SKM-1 (cell line): Measurements from ENCODE around the gene CITED4.

ENCODE experiments used
- DNase-seq: peaks from one replicate; lab custom pipeline; 2025; ENCODE audit not compliant: unreplicated experiment; lab: John Stamatoyannopoulos, UW

Gene CITED4

DNA sequence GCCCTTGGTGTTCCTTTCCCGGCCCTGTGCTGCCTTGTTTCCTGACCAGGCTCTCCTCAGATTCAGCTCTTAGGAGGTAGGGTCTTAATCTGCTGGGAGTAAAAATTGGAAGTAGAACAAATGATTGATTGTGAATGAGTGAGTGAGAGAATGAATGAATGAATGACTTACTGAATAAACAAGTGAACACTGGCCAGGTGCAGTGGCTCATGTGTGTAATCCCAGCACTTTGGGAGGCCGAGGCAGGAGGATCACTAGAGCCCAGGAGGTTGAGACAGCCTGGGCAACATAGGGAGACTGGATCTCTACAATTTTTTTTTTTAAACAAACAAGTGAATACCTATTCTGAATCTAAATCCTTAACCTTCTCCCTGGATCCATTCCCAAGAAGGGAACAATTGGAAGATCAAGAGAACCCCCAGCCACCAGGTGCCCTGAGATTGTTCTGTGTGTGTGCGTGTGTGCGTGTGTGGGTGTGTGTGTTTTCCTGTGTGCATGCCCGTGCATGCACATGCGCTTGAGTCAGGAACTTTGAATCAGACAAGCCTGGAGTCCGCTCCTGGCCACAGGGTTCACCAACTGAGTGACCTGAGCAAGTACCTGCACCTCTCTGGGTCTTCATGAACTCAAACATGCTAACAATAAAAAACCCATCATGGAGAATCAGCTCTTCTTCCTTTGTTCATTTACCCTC is 24.3 kb upstream of the CITED4 start:
- DNase-seq: no peak

DNA sequence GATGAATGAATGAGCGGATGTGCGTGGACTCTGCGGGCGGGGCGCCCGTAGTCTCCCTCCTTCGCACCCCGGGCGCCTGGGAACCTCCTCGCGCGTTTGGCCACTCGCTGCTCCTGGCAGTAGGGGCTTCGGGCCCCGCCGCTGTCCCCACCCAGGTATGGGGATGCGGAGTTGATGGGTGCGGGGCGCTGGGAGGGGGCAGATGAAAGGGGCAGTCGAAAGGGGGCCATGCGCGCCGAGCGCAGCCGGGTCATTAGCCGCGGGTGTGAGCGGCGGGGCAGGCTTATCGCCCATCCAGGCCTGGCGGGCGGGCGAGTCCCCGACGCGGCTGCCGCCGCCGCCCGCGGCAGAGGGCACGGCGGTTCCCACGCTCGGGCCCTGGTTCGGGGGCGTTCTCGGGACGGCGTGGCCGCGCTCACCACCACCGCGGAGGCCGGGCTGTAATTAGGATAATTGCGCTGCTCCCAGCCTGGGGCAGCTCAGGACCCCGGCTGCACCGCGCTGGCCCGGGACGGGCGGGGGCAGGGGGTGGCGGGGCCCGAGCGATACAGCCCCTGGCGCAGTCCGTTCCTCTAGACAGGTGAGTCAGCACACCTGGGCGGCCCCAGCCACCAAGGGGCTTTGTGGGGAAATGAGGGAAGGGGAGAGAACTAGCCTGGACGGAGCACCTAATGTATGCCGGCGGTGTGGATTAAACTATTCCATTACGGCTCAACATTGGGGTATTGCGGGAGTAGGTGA is 22.1 kb upstream of the CITED4 start:
- DNase-seq: no peak

DNA sequence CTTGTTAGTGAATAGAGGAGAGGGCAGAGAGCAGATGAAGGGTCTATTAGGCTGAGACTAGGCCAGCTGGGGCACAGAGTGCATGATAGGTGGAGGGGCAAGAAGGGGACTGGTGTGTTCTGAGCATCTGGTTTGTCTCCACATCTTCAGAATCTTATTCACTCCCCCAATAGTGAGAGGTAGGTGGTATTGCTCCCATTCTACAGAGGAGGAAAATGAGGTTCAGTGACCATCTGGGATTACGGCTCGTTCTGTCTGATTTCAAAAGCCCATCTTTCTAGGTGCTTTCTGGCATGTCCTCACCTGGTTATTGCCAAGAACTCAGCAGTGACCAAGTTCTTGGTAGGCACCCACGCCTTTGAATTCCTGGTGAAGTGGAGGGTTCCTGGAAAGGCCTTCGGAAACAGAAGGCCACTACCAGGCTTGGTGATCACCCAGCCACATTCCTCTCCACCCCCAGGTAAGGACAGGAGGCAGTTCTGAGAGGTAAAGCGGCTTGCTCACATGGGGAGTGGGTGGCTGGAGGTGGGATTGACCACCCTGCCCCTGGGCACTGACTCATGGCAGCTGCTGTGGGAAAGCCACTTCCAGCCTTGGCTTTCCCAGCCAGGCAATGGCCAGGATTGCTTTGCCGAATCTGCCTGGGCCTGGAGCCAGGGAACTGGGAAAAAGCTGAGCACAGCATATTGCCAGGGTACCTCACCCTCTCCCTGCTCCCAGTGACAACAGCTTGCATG is 18.8 kb upstream of the CITED4 start:
- no peak for DNase-seq

DNA sequence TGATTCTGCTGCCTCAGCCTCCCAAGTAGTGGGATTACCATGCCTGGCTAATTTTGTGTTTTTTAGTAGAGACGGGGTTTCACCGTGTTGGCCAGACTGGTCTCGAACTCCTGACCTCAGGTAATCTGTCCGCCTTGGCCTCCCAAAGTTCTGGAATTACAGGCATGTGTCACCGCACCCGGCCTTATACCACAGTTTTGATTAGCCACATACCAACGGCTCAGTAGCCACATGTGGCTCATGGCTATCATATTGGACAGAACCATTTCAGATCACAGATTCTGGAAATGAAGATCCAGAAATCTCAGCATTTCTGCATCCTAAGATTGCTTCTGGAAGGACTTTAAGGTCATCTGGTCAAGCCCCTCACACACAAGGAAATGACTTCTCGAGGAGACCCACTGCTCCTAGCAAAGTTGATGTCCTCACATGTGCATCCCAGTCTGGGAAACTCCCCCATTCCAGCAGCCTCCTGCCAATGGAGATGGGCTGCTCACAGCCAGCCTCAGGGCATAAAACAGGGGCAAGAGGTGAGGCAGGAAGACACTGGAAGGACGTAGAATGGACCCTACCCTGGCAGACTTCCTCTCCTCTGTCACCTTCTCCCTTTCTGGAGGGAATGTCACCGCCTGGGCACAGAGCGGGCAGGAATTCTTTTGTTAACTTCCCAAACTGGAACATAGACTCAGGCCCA is 17.5 kb upstream of the CITED4 start:
- DNase-seq: no peak

DNA sequence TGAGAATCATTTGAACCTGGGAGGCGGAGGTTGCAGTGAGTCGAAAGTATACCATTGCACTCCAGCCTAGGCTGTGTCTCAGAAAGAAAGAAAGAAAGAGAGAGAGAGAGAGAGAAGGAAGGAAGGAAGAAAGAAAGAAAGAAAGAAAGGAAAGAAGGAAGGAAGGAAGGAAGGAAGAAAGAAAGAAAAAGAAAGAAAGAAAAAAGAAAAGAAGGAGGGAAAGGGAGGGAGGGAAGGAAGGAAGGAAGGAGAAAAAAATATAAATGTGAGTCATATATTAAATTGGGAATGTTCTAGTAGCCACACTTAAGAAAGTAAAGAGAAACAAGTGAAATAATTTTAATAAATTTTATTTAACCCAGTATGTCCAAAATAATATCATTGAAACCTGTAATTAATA is 16.7 kb upstream of the CITED4 start:
- DNase-seq: no peak

DNA sequence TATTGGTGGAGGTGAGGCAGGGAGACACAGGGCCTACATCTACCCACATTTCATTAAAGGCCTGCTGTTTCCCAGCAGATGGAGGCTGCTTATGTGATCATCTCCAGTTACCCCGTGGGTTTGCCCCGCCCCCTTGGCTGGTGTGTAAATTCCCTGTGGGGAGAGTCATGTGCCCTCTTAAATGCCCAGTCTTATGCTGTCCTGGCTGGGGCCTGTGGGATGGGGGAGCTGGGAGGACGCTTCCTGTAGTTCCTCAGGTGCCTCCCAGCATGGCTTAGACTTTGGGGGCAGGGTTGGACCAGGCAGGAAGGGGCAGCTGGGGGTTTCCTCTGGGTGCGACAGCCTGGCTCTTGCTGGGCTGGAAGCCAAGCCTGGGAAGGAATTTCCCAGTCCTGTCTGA is 15.5 kb upstream of the CITED4 start:
- no peak for DNase-seq

DNA sequence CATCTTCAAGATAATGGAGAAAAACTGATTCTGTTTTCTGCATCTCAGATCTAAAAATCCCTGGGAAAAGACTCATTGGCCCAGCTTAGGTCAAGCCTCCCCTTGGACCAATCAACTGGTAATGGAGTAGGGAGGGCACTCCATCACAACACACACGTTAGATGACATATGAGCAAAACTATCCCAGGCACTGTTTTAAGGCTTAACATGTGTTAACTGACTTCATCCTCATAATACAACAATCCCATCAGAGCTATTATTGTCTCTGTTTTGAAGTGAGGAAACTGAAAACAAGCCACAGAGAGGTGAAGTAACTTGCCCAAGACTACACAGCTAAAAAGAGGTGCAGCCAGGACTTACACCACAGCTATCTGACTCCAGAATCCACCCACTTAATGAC is 14.7 kb upstream of the CITED4 start:
- DNase-seq: no peak

DNA sequence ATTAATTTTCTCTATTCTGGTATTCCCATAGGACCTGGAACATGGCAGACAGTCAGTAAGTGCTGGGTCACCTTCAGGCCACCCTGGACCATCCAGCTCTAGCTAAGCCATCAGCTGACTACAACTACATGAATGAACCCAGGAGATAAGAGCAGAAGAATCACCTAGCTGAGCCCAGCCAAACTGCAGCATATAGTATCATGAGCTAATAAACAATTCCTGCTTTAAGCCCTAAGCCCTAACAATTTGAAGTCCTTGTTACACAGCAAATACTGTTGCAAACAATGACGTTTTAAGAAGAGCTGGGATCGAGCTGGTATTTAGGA is 14.2 kb upstream of the CITED4 start:
- no peak for DNase-seq

DNA sequence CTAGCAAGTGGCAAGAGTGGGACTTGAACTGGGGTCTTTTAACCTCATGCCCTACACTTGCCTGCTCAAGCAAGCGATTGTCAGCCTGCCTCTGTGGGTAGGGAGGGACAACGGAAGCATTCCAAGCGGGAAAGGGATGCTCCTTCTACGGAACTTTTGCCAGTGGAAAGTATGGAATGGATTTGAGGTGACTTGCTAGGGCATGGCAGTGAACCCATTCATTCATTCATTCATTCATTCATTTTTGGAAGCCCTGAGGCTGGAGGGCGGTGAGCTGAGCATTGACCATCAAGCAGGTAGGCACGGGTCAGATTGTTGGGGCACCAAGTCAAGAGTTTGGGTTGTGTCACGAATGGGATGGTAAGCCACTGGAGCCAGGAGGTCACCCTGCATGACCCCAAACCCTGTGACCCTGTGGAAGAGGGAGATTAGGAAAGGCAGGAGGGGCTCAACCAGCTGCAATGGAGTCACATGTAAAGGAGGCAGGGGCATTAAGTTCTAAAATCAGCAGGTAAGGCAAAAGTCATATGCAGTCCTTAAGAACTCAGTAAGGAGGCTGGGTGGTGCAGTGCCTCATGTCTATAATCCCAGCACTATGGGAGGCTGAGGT is 11.8 kb upstream of the CITED4 start:
- DNase-seq: no peak

DNA sequence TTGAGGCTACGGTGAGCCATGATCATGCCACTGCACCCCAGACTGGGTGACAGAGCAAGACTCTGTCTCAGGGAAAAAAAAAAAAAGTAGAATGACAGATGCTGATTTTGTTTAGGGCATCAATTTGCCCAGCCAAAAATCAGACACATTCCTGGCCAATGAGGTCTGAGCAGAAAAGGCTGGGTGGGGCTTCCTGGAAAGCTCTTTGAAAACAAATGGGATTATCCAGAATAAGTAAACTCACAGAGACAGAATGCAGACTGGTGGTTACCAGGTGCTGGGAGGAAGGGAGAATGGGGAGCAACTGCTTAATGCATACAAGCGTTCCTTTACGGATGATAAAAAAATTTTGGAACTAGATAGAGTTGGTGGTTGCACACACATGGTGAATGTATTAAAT is 10.1 kb upstream of the CITED4 start:
- no peak for DNase-seq

DNA sequence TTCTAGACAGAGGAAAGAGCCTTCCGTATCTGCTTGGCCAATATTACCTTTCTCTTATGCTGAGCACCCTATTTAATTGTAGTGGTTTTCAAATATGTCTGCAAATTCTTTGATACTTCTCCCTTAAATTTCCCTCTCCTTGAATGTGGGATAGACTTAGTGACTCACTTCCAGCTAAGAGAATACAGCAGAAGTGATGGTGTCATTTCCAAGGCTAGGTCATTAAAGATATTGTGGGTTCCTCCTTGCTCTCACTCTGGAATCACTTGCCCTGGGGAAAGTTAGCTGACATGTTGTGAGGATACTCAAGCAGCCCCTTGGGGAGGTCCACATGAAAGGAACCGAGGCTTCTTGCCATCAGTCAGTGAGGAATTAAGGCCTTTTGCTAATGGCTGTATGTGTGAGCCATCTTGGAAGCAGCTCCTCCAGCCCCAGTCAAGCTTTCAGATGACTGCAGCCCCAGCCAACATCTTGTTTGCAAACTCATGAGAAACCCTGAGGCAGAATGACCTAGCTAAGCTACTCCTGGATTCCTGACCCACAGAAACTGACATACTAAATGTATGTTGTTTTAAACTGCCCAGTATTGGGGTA is 8.1 kb upstream of the CITED4 start:
- DNase-seq: no peak

DNA sequence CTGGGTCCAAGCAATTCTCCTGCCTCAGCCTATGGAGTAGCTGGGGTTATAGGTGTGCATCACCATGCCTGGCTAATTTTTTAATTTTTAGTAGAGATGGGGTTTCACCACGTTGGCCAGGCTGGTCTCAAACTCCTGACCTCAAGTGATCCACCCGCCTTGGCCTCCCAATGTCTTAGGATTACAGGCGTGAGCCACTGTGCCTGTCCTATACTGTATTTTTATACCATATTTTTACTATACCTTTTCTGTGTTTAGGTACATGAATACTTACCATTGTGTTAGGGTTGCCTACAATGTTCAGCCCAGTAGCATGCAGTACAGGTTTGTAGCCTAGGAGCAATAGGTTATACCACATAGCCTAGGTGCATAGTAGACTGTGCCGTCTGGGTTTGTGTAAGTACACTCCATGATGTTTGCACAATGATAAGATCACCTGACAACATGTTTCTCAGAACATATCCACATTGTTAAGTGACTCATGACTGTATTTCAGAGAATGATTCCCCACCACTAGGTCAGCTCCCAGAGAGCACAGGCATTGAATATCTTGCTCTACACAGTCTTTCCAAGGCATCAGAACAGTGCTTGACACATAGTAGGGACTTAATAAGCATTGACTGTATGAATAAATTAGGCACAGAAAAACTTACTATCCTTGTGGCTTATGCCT is 6.0 kb upstream of the CITED4 start:
- DNase-seq: no peak

DNA sequence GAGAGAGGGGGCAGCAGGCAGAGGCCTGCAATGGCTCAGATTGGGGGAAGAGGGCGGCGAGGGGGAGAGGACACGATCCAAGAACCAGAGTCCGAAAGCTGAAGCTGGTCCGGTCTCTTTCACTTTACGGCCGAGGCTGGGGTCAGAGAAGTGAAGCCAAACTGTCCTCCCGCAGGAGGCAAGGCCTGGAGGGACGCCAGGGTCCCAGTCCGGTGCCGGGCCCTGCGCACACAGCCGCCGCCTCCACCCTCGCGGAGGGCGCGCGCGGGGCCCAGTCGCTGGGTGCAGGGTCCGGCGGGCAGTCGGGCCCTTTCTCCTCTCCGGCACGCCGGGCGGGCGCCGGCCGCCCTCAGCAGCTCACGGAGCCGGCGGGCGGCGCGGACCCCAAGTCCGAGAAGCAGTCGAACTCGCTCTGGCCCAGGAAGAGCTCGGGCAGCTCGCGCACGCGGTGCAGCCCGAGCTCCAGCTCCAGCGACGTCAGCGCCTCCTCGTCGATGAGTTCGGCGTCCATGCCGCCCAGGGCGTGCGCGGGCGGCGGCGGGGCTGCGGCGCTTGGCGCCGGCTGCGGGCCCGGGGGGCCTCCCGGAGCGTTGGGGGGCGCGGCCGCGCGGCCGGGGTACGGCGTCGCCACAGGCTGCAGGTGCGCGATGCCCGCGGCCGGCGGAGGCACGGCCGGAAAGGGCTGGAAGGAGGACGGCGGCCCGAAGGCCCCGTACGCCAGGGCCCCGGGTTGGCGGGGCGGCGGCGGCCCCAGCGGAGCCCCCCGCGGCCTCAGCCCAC is 749 bp downstream of the CITED4 start:
- DNase-seq: no peak

DNA sequence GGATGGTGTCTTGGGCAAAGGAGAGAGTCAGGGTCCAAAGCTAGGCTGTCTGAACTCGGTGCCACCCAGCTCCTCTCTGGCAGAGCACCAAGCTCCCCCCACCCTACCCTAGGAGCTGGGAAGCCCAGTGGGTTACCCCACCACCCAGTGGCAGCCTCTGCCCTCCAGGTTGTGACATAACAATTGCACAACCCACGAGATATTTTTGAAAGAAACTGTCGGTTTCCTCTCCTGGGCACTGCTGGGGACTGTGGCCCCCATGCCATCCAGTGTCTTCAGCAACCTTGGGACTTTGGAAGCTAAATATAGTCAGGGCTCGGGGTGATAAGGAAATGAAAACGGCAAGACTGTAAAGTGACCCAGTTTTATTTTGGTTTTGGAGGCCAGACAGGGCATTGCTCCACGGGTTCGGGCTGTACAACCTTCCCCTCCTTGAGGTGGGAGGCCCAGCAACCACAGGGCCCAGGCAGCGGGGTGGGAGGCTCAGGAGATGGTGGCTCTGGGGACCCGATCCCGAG is 1.4 kb downstream of the CITED4 start:
- peak; percentile 78 for DNase-seq

DNA sequence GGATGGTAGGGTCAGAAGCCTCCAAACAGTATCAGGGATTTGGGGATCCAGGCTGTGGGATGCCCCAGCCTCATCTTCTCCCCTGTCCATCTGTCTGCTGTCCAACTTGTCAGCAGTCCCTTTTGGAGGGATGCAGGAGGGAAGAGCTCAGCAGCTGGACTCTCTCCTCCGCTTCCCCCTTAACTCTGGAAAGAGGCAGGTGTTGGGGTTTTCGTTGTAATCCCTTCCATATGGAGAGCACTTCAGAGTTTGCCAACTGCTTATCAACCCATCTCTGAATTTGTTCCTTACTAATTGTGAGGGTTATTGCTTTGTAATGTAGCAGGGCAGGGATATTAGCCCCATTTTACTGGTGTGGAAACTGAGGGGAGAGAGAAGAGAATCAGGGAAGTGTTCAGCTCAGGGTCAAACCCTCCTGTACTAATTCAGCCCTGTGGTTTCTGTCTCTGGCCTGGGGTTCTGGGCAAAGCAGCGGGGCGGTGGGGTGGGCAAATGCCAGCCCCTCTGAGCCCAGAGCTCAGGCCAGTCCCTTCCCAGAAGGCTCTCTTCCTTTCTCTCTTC is 3.2 kb downstream of the CITED4 start:
- no peak for DNase-seq

DNA sequence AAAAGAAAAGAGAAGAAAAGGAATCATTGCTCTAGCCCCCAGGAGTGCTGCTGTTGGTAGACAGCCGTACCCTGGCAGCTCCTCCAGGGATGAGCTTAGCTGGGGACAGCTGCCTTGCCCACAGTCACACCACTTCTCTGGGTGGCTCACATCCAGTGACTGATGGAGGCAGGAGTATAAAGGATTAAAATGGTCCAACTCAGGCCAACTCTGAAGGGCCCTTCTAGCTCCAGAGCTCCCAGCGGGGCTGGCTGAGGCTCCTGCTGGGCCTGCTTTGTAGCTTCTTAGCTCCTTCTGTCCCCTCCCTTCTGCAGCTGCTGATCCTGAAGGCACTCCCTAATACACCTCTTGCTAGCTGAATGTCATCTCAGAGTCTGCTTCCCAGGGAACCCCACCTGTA is 4.4 kb downstream of the CITED4 start:
- no peak for DNase-seq

DNA sequence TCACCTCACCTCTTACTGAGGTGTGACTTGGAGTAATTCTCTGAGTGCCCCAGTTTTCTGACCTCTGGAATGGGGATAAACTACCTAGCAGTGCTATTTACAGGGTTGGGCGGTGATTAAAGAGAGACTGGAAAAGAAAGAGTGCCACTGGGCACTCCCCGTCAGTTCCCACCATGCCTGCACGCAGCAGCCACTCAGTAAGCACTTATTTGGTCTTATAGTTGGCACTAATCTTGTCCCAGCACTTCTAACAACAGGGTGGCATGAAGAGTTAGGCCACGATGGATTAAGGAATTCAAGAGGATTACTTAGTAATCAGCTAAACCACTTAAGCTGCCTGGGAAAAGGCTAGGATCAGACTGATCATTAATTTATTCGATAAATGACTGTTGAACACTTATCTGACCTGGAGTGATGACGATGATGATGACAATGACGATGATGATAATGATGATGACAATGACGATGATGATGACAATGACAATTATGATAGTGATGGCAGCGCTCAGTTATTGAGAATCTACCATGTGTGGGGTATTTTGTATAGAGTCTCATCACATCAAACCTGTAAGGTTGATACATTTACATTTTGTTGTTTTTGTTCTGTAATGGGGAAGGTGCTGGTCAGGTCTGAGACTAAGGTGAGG is 5.4 kb downstream of the CITED4 start:
- DNase-seq: no peak

DNA sequence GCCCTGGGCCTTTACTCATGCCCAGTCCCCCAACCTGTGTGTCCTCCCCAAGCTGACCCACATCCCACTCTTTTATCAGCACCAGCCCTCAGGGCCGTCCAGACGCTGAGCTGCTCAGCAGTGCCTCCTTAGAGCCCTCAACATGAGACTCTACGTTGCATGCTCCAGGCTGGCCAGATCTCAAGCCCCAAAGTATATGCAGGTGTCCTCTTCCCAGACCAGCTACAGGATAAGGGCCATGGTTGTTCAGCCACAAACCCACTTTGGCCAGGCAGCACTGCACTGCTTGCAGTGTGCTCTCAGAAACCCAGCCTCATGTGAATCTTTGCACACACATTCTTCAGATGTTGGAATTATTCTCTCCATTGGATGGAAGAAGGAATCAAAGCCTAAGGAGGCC is 6.0 kb downstream of the CITED4 start:
- DNase-seq: no peak

DNA sequence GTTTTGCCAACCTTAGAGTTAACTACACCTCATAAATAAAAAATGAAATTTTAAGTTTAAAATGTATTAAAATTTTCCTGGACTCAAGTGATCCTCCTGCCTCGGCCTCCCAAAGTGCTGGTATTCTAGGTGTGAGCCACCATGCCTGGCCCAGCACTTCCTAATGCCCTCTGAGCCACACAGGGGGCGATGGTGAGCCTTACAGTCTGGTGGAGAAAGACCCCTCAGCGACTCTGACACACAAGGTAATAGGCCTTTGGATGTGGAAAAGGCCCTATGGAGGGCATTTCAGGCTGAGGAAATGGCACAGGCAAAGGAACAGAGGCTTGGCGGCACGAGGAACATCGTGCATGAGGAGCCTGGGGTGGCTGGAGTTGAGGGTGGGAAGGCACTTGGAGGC is 6.7 kb downstream of the CITED4 start:
- no peak for DNase-seq
